Peyer's patch (tissue), 4 donors: Measurements from ENCODE around the gene PHACTR1. TPM values are rescaled to one million over a fixed set of nuclear protein-coding genes. Genes with fewer than 3 reads are reported as not detected.

Experiments
- DNase-seq, 3 donors: peaks; one replicate each; pipeline ENCODE4 v3.0.0-alpha.2; 2017 to 2019
- H3K27ac ChIP-seq, 4 donors: fragments of 200-600 bp; sonication (generic); one replicate each; pipeline ENCODE4 v1.5.1; 2016 to 2019
- H3K27me3 ChIP-seq, 2 donors: fragments of 200-600 bp; sonication (generic); one replicate each; pipeline ENCODE4 v1.5.1; 2019
- H3K36me3 ChIP-seq, 3 donors: fragments of 200-600 bp; sonication (generic); one replicate each; pipeline ENCODE4 v1.5.1; 2016 to 2019
- H3K4me1 ChIP-seq, 4 donors: fragments of 200-600 bp; sonication (generic); one replicate each; pipeline ENCODE4 v1.5.1; 2016 to 2019
- H3K4me3 ChIP-seq, 4 donors: fragments of 200-600 bp; sonication (generic); 1 replicate in 3 of 4; 2 replicates in 1 of 4; pipeline ENCODE4 v1.5.1; 2016 to 2019; ENCODE audit warnings: mild to moderate bottlenecking in 1 of 4
- H3K9me3 ChIP-seq, 4 donors: fragments of 200-600 bp; sonication (generic); one replicate each; pipeline ENCODE4 v1.5.1; 2016 to 2019; ENCODE audit warnings: mild to moderate bottlenecking in 1 of 4
- POLR2A ChIP-seq, 2 donors: fragments of 450-650 bp; IDR thresholded peaks; one replicate each; pipeline ENCODE4 v1.5.1; 2017; ENCODE audit warnings: antibody characterized with exemption in 2 of 2, mild to moderate bottlenecking in 2 of 2, moderate library complexity in 2 of 2
- total RNA-seq, 4 donors: library from RNA; depleted of rRNA; stranded (reverse); fragments of >200 nt; gene quantifications; one replicate each; pipeline ENCODE4 v1.1.0, GENCODE V29; 2016
- TF ChIP-seq, protein P1 (sequence below), 6 experiments: fragments of 450-650 bp in 4 of 6; fragments of 200-600 bp in 2 of 6; sonication (generic) in 1 of 6; IDR thresholded peaks; one replicate each; pipeline ENCODE4 v1.5.1; 2017 to 2019; ENCODE audit warnings: antibody characterized with exemption in 6 of 6, mild to moderate bottlenecking in 3 of 6, moderate library complexity in 1 of 6

Gene PHACTR1
- total RNA-seq, 4 donors from 2014 or later: 0.35 to 19.0 (median 1.7) TPM

GRCh38 chr6:12832226-12832735, 115.7 kb downstream of the PHACTR1 start:
- Histone ChIP-seq H3K4me3 (no peak overlapping the region), H3K36me3 (no peaks in the 10 kb centered on the region), H3K27ac (no peak overlapping the region), H3K9me3 (no peaks in the 10 kb centered on the region), H3K27me3 (no peaks in the 10 kb centered on the region), H3K4me1 (no peaks in the 10 kb centered on the region)
- TF ChIP-seq, protein P1, sequence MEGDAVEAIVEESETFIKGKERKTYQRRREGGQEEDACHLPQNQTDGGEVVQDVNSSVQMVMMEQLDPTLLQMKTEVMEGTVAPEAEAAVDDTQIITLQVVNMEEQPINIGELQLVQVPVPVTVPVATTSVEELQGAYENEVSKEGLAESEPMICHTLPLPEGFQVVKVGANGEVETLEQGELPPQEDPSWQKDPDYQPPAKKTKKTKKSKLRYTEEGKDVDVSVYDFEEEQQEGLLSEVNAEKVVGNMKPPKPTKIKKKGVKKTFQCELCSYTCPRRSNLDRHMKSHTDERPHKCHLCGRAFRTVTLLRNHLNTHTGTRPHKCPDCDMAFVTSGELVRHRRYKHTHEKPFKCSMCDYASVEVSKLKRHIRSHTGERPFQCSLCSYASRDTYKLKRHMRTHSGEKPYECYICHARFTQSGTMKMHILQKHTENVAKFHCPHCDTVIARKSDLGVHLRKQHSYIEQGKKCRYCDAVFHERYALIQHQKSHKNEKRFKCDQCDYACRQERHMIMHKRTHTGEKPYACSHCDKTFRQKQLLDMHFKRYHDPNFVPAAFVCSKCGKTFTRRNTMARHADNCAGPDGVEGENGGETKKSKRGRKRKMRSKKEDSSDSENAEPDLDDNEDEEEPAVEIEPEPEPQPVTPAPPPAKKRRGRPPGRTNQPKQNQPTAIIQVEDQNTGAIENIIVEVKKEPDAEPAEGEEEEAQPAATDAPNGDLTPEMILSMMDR (IDR thresholded peaks at IDR 0.05): no peak
- no peak for TF ChIP-seq POLR2A (IDR thresholded peaks at IDR 0.05)
- no peak for DNase-seq

GRCh38 chr6:12836009-12836408, 119.4 kb downstream of the PHACTR1 start:
- DNase-seq: no peak
- Histone ChIP-seq H3K9me3 (peaks cover 0 to 7% (median 3%) of the 10 kb centered on the region in 4 donors), H3K4me1 (no peaks in the 10 kb centered on the region), H3K27ac (no peak overlapping the region), H3K4me3 (no peak overlapping the region), H3K27me3 (no peaks in the 10 kb centered on the region), H3K36me3 (no peaks in the 10 kb centered on the region)
- no peak for TF ChIP-seq POLR2A (IDR thresholded peaks at IDR 0.05)
- TF ChIP-seq, protein P1 (IDR thresholded peaks at IDR 0.05): no peak

GRCh38 chr6:12841619-12842018, 125.1 kb downstream of the PHACTR1 start:
- Histone ChIP-seq H3K9me3 (peaks cover 0 to 7% (median 3%) of the 10 kb centered on the region in 4 donors), H3K4me1 (no peaks in the 10 kb centered on the region), H3K27me3 (no peaks in the 10 kb centered on the region), H3K4me3 (no peak overlapping the region), H3K36me3 (no peaks in the 10 kb centered on the region), H3K27ac (no peak overlapping the region)
- TF ChIP-seq, protein P1 (IDR thresholded peaks at IDR 0.05): no peak
- no peak for TF ChIP-seq POLR2A (IDR thresholded peaks at IDR 0.05)
- DNase-seq: no peak

GRCh38 chr6:12842114-12842513, 125.5 kb downstream of the PHACTR1 start:
- Histone ChIP-seq H3K27me3 (no peaks in the 10 kb centered on the region), H3K36me3 (no peaks in the 10 kb centered on the region), H3K4me3 (no peak overlapping the region), H3K9me3 (peaks cover 0 to 7% (median 3%) of the 10 kb centered on the region in 4 donors), H3K4me1 (no peaks in the 10 kb centered on the region), H3K27ac (no peak overlapping the region)
- DNase-seq: no peak
- TF ChIP-seq POLR2A (IDR thresholded peaks at IDR 0.05): no peak
- TF ChIP-seq, protein P1 (IDR thresholded peaks at IDR 0.05): no peak

GRCh38 chr6:12842658-12843057, 126.1 kb downstream of the PHACTR1 start:
- TF ChIP-seq POLR2A (IDR thresholded peaks at IDR 0.05): no peak
- TF ChIP-seq, protein P1 (IDR thresholded peaks at IDR 0.05): no peak
- Histone ChIP-seq H3K4me1 (no peaks in the 10 kb centered on the region), H3K27me3 (no peaks in the 10 kb centered on the region), H3K27ac (no peak overlapping the region), H3K9me3 (peaks cover 0 to 7% (median 2%) of the 10 kb centered on the region in 4 donors), H3K4me3 (no peak overlapping the region), H3K36me3 (no peaks in the 10 kb centered on the region)
- DNase-seq: no peak
